Activated CD4-positive, alpha-beta T cell treated with anti-CD3 and anti-CD28 coated beads for 48 hours (primary cell): ENCODE results near the gene DYNLT2B.
"Not testable (repeated sequence)": the region's sequence is repeated elsewhere in the genome, so short reads cannot be mapped to it uniquely, and the experiment has no call there.

ENCODE experiments used
- DNase-seq: peaks from one replicate; pipeline ENCODE4 v3.0.0-alpha.2; 2020

DYNLT2B gene

GRCh38 chr3:196317687-196318467, at the start of gene DYNLT2B:
TSS of gene DYNLT2B (minus strand) at chr3:196318240. CDS start at chr3:196318152, 88 bp downstream.
- peak; percentile 90 for DNase-seq

- DNase-seq, result no peak
These were observed 47.7 kb upstream of the DYNLT2B start for GRCh38 chr3:196365736-196366135.

GRCh38 chr3:196360586-196360985, 42.5 kb upstream of the DYNLT2B start:
- DNase-seq, result no peak

- not testable (repeated sequence) for DNase-seq
These were observed 40.5 kb upstream of the DYNLT2B start for GRCh38 chr3:196358540-196358939.

DNA sequence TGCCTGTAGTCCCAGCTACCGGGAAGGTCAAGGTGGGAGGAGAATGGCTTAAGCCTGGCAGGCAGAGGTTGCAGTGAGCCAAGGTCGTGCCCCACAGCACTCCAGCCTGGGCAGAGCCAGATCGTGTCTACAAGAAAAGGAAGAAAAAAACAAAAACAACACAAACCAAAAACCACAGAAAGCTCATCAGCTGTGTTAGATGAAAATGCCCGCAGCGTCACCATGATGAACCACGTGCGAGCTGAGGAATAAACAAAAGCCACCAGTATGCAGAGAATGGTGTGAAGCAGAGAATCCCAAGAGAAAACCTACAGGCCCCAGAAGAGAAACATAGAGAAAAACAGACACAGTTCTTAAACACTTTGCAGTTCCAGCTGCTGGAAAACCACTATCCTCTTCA, 39.9 kb upstream of the DYNLT2B start:
- DNase-seq, result no peak

GRCh38 chr3:196356556-196356955, 38.5 kb upstream of the DYNLT2B start:
- no peak for DNase-seq

DNA sequence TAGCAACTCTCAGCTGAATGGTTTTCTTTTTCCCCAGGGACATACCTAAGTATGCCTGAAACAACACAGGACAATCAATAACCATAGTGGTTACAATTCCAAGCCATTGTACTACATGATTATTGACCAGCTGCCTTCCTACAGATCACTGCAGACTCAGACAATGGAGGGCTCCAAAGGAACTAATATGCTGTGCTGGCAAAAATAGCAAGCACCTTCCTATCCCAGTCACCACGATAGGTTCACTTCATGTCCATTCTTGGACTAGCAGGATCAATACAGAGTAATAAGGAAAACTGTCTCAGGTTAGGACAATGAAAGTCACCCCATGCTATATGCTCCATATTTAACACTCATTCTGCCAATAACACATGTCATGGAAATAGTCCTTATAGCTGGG, 37.6 kb upstream of the DYNLT2B start:
- DNase-seq, result no peak

GRCh38 chr3:196354132-196354531, 36.1 kb upstream of the DYNLT2B start:
- no peak for DNase-seq

- no peak for DNase-seq
These were observed 33.5 kb upstream of the DYNLT2B start for GRCh38 chr3:196351541-196351940.

GRCh38 chr3:196350067-196350466, 32.0 kb upstream of the DYNLT2B start:
- DNase-seq, result no peak

DNA sequence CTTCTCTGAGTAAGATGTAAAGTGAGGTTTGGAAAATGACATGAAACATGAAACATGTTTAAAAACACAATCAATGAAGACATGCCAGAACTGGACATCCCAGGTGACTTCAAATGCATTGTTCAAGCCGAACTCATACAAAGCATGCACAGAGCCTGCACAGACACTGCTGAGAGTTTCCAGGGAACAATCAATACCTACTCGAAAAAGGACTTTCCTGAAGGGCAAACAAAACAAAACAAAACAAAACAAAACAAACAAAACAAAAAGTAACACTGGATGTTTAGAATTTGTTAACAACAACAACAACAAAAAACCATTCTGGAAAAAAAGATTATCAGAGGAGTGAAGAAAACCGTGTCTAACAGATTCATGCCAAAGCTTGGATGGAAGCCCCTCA, 30.7 kb upstream of the DYNLT2B start:
- DNase-seq, result no peak

DNA sequence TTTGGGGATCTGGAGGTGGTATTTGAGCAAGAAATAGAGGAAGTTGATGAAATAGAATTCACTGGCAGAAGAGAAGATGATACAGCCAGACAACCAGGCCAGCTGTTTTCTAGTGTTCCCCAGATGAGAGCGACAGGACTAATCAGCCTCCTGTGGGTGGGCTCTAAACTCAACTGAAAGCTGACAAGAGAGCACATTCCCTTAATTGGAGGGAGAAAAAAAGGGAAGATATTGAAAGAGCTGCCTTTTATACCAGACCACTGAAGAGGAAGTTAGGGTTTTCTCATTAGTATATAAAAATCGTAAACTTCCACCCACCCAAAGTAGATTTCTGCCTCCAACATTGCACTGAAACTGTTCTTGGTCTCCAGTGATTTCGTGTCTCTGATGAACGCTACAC, 26.6 kb upstream of the DYNLT2B start:
- no peak for DNase-seq

GRCh38 chr3:196343917-196344316, 25.9 kb upstream of the DYNLT2B start:
- DNase-seq, result not testable (repeated sequence)

GRCh38 chr3:196341137-196341536, 23.1 kb upstream of the DYNLT2B start:
- DNase-seq, result no peak

GRCh38 chr3:196340466-196340865, 22.4 kb upstream of the DYNLT2B start:
- no peak for DNase-seq

- DNase-seq, result no peak
These were observed 21.6 kb upstream of the DYNLT2B start for GRCh38 chr3:196339493-196340254.

DNA sequence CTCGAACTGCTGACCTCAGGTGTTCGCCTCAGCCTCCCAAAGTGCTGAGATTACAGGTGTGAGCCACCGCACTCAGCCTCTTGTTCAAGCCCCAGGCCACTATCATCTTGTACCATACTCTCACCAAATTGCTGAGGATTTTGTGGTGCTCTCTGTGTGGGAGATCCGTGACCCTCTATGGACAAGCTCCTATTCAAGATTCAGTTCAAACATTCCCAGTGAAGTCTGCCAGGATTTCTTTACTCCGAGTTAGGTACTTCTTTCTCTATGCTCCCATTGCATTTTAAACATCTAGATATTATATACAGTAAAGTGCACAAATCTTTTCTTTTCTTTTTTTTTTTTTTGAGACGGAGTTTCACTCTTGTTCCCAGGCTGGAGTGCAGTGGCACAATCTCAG, 21.0 kb upstream of the DYNLT2B start:
- DNase-seq, result no peak

- no peak for DNase-seq
These were observed 18.5 kb upstream of the DYNLT2B start for GRCh38 chr3:196336319-196337145.

DNA sequence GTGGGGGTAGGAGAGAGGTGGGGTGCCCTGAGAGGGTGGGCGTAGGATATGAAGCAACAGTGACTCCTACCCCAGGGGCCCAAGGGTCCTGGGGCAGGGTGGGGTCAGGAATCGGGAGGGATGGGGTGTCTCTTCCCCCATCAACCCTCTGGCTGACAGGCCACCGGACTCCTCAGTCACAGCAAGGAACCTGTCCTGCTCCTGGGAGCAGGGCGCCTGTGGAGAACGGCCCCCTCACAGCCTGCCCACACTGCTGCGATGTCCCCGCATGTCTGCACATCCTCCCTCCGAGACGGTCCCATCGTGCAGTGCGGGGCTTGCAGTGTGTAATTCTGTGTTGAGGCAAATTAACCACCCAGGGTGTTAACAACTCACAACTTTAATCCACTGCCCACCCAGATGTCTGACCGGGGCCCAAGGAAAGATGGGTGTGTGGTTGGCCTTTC, 17.5 kb upstream of the DYNLT2B start:
- DNase-seq, result no peak

- DNase-seq, result no peak
These were observed 16.9 kb upstream of the DYNLT2B start for GRCh38 chr3:196334982-196335381.

GRCh38 chr3:196332168-196332567, 14.1 kb upstream of the DYNLT2B start:
- no peak for DNase-seq

DNA sequence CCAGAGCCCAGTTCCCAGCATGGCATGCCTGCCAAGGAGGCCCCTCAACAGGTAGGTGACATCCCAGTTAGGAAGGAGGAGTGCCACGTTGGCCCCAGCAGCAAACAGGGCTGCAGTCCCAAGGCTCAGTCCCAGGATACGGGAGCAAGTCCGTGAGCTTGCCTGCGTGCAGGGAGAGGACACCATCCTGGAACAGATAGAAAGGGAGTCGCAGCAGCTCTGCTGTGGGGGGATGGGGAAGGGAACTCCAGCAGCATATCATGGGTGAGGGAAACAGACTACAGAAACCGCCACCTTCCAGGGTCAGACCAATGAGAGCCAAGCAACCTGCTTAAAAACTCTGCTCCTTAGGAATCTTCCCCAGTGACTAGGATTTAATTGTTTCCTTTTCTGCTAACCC, 9.4 kb upstream of the DYNLT2B start:
- no peak for DNase-seq

DNA sequence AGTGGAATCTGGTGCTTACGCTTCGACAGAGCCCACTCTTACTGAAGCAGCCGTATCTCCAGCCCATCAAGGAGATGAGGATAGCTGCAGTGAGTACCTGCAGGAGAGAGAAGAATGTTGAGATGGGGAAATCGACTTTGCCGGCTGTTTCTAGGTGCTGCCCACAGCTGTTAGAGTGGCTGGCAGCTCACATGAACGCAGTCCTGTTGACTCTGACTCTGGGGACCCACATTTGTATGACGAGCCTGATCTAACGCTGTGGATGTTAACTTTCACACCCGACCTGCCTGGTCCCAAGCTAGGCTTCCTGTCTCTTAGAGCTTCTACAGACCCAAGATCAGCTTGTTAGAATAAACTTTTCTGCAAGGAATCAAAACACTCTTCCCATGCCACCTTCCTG, 8.9 kb upstream of the DYNLT2B start:
- no peak for DNase-seq
